Measurements from ENCODE around the gene SNN. TPM values are rescaled to one million over a fixed set of nuclear protein-coding genes. Genes with fewer than 3 reads are reported as not detected.

Gene SNN
- total RNA-seq, 1 donor from 2014 or later = 28.3 TPM

- ATAC-seq (ENCODE audit: poor library complexity) (peak; percentile 54), DNase-seq (no peak)
- intact Hi-C loops (cut with DNase I) = no loop called here
Measured at GRCh38 chr16:11658896-11659708, 9.2 kb upstream of the SNN start.

DNA sequence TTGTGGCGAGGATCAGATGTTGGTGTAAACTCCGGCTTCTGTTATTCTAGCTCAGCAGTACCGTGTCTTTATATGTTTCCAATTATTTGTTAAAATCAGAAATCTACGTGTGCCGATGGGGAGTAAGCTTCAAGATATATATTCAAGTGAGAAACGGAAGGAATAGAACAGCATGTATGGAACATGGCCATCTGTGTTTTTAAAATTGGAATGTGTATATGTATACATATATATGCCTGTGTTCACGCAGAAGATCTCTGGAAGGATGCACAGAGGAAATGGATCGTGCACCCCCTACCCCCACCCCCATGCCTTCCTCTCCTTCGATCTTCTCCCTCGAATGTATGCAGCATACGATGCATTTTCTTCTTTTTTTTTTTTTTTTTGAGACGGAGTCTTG is 7.7 kb upstream of the SNN start:
- ATAC-seq (ENCODE audit: poor library complexity) (no peak), DNase-seq (no peak)
- intact Hi-C loops (cut with DNase I) = no loop called here

GRCh38 chr16:11662582-11662981 is 5.7 kb upstream of the SNN start:
- intact Hi-C loops (cut with DNase I) = no loop called here
- DNase-seq (no peak), ATAC-seq (ENCODE audit: poor library complexity) (no peak)

- ATAC-seq (ENCODE audit: poor library complexity) (no peak), DNase-seq (no peak)
- intact Hi-C loops (cut with DNase I) = no loop called here
Measured at GRCh38 chr16:11665071-11665491, 3.2 kb upstream of the SNN start.

DNA sequence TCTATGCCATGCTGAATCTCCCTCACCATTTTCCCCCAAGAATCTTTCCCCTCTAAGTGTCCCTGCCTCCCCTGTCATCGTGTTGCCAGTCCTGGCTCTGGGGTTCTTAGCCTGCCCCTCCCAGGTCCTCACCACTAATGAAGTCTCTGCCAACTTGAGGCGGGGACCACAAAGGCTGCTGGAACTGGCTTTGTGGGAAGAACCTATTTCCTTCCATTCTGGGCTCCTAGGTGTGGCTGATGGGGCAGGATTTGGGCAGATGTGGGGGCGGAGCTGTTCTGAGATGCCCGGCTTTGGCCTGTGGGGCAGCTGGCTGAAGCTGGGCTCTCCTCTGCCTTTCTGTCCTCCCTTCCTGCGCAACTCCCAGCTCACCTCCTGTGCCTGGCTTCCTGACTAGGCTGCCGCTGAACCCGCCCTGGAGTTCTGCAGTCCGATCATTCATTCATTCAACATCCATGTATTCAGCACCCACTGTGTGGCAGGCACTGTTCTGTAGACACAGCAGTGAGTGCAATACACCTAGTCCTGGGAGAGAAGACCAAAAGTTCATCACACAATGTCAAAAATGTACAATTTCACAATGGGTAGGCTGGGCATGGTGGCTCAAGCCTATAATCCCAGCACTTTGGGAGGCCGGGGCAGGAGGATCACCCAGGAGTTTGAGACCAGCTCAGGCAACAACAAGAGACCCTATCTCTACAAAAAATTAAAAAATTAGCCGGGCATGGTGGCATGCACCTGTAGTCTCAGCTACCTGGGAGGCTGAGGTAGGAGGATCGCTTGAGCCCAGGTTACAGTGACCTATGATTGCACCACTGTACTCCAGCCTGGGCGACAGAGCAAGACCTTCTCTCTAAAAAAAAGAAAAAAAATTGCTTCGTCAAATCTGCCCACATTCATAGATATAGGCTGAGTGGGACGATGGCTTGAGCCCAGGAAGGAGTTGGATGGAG is 1.9 kb upstream of the SNN start:
- no peak for ATAC-seq (ENCODE audit: poor library complexity)
- DNase-seq = no peak
- intact Hi-C loops (cut with DNase I) = no loop called here

- DNase-seq = no peak
- intact Hi-C loops (cut with DNase I) = no loop called here
- no peak for ATAC-seq (ENCODE audit: poor library complexity)
Measured at GRCh38 chr16:11667221-11667823, 933 bp upstream of the SNN start.

DNA sequence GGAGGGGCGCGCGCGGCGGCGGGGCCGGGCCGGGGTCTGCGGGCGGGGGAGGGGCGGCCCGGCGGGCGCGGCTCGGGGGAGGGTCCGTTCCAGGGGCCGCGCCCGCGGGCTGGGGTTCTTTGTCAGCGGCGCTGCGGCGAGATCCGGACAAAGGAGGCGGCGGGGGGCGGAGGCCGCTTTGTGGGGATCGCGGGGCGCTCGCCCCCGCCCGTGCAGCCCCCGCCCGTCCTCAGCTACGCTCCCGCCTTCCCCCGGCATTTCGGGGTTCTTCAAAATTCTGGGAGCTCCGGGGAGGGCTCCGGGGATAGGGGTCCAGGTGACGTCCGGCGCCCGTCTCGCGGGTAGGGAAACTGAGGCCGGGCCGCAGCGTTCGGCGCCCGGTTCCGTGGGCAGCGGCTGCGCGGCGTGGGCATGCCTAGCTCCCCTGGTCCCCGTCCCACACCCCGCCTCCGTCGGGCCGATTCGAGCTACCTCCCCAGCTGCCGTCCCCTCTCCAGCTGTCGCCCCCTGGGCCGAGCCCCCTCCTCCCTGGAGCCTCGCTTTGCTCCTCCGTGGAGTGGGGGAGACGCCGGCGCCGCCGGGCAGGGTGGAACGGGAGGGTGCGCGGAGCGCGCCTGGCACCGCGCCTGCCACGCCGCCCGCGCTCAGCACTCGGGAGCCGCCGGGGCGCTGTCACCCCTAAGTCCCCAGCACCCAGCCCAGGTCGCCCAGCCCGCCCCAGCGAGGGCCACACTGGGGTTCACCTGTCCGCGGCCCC is 546 bp downstream of the SNN start:
- intact Hi-C loops (cut with DNase I) = no loop called here
- peak; percentile 55 for DNase-seq
- ATAC-seq (ENCODE audit: poor library complexity) = peak; percentile 14

- DNase-seq (peak; percentile 74), ATAC-seq (ENCODE audit: poor library complexity) (peak; percentile 30)
- intact Hi-C loops (cut with DNase I) = no loop called here
Measured at GRCh38 chr16:11669380-11670146, 1.3 kb downstream of the SNN start.

GRCh38 chr16:11670171-11671131 is 2.2 kb downstream of the SNN start:
- intact Hi-C loops (cut with DNase I) = no loop called here
- no peak for ATAC-seq (ENCODE audit: poor library complexity)
- DNase-seq = no peak

GRCh38 chr16:11671271-11671670 is 3.0 kb downstream of the SNN start:
- intact Hi-C loops (cut with DNase I) = no loop called here
- no peak for DNase-seq
- ATAC-seq (ENCODE audit: poor library complexity) = no peak

DNA sequence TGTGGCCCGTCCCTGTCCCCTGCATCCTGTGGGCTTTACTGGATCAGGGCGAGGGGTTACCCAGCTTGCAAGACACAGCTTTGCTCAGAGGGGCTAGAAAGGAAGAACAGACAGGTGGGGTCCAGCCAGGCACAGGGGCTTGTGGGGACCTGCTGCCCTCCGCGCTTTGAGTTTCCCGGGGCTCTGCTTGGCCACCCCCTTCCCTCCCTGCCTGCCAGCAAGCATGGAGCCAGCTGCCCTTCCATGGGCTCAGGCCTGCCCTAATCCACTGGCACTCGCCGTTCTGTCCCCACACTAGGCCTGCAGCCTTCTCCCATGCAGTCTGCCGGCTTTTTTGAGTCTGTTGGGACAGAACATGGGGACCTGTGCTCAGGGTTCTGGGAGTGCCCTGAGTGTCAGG is 3.4 kb downstream of the SNN start:
- DNase-seq (no peak), ATAC-seq (ENCODE audit: poor library complexity) (no peak)
- intact Hi-C loops (cut with DNase I) = no loop called here

GRCh38 chr16:11672206-11673090 is 4.2 kb downstream of the SNN start:
- ATAC-seq (ENCODE audit: poor library complexity) (no peak), DNase-seq (no peak)
- intact Hi-C loops (cut with DNase I) = no loop called here

- intact Hi-C loops (cut with DNase I) = no loop called here
- no peak for DNase-seq
- ATAC-seq (ENCODE audit: poor library complexity) = peak; percentile 15
Measured at GRCh38 chr16:11673091-11674000, 5.1 kb downstream of the SNN start.

DNA sequence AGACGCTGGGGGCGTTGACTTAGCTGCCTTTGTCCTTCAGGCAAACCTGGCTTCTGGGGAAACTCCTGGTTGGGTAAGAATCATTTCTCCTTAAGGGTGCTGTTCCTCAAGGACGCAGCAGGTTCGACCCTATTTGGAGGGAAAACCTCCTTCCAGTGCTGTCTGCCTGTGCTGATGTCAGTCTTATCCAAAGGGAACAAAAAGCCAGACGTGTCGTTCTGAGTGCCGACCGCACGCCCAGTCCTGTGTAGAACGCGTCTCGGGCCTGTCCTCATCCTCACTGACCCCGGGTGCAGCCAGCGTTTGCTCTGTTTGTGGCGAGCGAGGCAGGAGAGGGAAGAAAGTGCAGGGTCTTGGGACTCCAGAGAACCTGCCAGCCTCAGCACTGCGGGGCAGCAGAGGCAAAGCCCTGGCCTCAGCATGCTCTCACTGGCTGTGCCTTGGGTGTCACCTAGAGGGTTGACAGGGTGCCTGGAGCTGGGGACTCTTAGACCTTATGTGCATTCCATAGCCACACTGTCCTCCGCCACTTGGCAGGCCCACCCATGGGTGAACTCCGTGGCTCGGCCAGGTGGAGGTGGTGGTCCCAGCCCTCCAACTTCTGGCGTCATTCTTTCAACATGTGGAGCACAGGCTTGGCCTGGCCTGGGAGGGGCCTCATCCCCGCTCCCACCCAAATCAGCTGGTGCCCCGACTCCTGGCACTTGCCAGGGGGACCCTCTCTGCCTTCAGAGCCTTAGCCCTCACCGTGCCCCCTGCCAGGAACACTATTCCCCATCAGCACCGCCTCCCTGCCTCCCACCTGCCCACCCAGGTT is 6.0 kb downstream of the SNN start:
- DNase-seq (no peak), ATAC-seq (ENCODE audit: poor library complexity) (peak; percentile 1)
- intact Hi-C loops (cut with DNase I) = no loop called here

Measured in Right ventricle myocardium superior (tissue), 1 donor.